Activated naive CD8-positive, alpha-beta T cell treated with anti-CD3 and anti-CD28 coated beads, Interleukin-2, amount 50 U/mL, for 16 hours (primary cell): Measurements from ENCODE around the gene WASF3.

Experiments used
- DNase-seq: peaks from one replicate; pipeline ENCODE4 v3.0.0-alpha.2; 2020; ENCODE audit warnings: low read depth, low spot score

The WASF3 gene

GRCh38 chr13:26557393-26558073, at the start of gene WASF3:
WASF3 (plus strand) TSS chr13:26557683; CDS start chr13:26642271, 84,588 bp downstream.
- no peak for DNase-seq

- no peak for DNase-seq
Measured at GRCh38 chr13:26508885-26509284, 48.6 kb upstream of the WASF3 start.

GRCh38 chr13:26509491-26509890, 48.0 kb upstream of the WASF3 start:
- no peak for DNase-seq

GRCh38 chr13:26513931-26514330, 43.6 kb upstream of the WASF3 start:
- DNase-seq: no peak

GRCh38 chr13:26515721-26516120, 41.8 kb upstream of the WASF3 start:
- DNase-seq: no peak

GRCh38 chr13:26517936-26518335, 39.5 kb upstream of the WASF3 start:
- DNase-seq: no peak

GRCh38 chr13:26518451-26518959, 39.0 kb upstream of the WASF3 start:
- DNase-seq: no peak

GRCh38 chr13:26522571-26522970, 34.9 kb upstream of the WASF3 start:
- DNase-seq: no peak

- DNase-seq: no peak
Measured at GRCh38 chr13:26523007-26523406, 34.5 kb upstream of the WASF3 start.

- DNase-seq: no peak
Measured at GRCh38 chr13:26525528-26525927, 32.0 kb upstream of the WASF3 start.

- DNase-seq: no peak
Measured at GRCh38 chr13:26526702-26527216, 30.7 kb upstream of the WASF3 start.

GRCh38 chr13:26528527-26528926, 29.0 kb upstream of the WASF3 start:
- DNase-seq: no peak

- no peak for DNase-seq
Measured at GRCh38 chr13:26529441-26529840, 28.0 kb upstream of the WASF3 start.

- DNase-seq: no peak
Measured at GRCh38 chr13:26531742-26532141, 25.7 kb upstream of the WASF3 start.

GRCh38 chr13:26534036-26534726, 23.3 kb upstream of the WASF3 start:
- DNase-seq: no peak

- no peak for DNase-seq
Measured at GRCh38 chr13:26538363-26539317, 18.8 kb upstream of the WASF3 start.

GRCh38 chr13:26539738-26540292, 17.7 kb upstream of the WASF3 start:
- DNase-seq: no peak

GRCh38 chr13:26540334-26540733, 17.1 kb upstream of the WASF3 start:
- no peak for DNase-seq

- DNase-seq: no peak
Measured at GRCh38 chr13:26541041-26541440, 16.4 kb upstream of the WASF3 start.

GRCh38 chr13:26541678-26542568, 15.6 kb upstream of the WASF3 start:
- no peak for DNase-seq
